ENCODE data around the gene PMEL.
"Not testable (repeated sequence)": the region's sequence is repeated elsewhere in the genome, so short reads cannot be mapped to it uniquely, and the experiment has no call there.

PMEL gene

DNA sequence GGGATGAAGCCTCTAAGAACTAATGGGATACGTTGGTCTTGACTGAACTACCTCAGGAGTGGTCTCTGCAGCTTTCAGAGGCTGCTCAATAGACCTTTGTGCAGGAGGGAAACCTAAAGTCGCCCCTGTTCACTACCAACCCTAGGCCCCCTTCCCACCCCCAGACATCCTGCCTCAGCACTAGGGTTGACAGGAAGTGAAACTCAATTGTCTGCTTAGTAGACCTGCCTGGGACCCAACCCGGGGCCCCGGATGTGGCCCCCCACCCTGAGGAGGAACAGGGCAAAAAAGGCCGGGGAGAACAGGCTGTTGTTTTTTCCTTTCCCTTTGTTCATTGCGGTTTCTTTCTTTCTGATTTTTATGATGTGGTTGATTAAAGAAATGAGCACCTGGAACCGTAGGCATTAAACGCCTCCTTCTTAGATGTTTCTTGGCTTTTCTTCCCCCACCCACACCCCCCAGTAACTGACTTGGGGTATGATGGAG lies 36.5 kb downstream of the PMEL start:
- no peak overlapping the region for H3K4me3 ChIP-seq (ENCODE audit: control insufficient read depth, low read depth, low read length)
- DNase-seq (ENCODE audit: low read depth), result no peak
- TF ChIP-seq, protein P1, sequence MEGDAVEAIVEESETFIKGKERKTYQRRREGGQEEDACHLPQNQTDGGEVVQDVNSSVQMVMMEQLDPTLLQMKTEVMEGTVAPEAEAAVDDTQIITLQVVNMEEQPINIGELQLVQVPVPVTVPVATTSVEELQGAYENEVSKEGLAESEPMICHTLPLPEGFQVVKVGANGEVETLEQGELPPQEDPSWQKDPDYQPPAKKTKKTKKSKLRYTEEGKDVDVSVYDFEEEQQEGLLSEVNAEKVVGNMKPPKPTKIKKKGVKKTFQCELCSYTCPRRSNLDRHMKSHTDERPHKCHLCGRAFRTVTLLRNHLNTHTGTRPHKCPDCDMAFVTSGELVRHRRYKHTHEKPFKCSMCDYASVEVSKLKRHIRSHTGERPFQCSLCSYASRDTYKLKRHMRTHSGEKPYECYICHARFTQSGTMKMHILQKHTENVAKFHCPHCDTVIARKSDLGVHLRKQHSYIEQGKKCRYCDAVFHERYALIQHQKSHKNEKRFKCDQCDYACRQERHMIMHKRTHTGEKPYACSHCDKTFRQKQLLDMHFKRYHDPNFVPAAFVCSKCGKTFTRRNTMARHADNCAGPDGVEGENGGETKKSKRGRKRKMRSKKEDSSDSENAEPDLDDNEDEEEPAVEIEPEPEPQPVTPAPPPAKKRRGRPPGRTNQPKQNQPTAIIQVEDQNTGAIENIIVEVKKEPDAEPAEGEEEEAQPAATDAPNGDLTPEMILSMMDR (conservative IDR thresholded peaks at IDR 0.05; ENCODE audit: control insufficient read depth, insufficient read depth, low read depth, low read length), result no peak

DNA sequence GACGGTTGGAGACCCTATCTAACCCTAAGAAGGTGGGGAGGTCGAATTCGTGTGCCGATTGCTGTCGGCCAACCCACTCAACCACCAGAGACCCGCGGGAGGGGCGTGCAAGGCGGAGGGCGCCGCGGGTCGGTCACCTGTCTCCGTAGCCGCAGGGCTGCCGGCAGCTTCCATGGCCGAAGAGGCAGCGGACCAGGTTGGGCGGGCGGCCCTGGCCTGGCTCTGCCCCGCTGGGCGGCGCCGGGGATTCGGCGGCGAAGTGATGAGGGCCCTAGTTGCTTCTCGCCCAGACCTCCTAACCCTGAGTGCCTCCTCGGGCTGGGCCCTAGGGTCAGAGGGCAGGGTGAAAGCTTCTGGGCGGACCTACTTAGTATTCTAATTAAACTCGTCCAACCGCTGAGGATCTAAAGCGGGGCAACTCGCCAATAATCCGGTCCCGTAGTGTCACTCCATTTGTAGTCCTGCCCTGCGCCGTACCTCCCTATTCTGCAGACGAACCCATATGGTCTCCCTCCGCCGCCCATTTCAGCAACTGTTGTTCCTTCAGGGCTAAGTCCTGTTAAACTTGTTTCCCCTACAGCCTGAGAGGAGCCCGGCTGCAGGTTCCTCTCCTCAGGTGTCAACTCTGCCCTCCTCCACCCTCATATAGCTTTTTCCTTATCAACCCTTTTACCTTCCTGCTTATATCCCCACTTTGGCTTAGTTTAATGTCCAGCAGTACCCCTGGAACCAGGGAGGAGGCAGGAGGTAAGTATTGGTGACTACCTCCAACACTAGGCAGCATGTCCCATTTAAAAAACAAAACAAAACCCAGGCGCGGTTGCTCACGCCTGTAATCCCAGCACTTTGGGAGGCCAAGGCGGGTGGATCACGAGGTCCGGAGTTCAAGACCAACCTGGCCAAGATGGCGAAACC lies 38.0 kb downstream of the PMEL start, which contains the start of gene PYM1:
TSS of gene PYM1 (minus strand) at position 307 of the 915 bp plus-strand sequence. CDS start at position 174, 133 bp downstream.
- TF ChIP-seq, protein P1 (conservative IDR thresholded peaks at IDR 0.05; ENCODE audit: control insufficient read depth, insufficient read depth, low read depth, low read length), result no peak
- peak within 1 kb of the TSS; percentile 98 for H3K4me3 ChIP-seq (ENCODE audit: control insufficient read depth, low read depth, low read length)
- peak; percentile 82 for DNase-seq (ENCODE audit: low read depth)

DNA sequence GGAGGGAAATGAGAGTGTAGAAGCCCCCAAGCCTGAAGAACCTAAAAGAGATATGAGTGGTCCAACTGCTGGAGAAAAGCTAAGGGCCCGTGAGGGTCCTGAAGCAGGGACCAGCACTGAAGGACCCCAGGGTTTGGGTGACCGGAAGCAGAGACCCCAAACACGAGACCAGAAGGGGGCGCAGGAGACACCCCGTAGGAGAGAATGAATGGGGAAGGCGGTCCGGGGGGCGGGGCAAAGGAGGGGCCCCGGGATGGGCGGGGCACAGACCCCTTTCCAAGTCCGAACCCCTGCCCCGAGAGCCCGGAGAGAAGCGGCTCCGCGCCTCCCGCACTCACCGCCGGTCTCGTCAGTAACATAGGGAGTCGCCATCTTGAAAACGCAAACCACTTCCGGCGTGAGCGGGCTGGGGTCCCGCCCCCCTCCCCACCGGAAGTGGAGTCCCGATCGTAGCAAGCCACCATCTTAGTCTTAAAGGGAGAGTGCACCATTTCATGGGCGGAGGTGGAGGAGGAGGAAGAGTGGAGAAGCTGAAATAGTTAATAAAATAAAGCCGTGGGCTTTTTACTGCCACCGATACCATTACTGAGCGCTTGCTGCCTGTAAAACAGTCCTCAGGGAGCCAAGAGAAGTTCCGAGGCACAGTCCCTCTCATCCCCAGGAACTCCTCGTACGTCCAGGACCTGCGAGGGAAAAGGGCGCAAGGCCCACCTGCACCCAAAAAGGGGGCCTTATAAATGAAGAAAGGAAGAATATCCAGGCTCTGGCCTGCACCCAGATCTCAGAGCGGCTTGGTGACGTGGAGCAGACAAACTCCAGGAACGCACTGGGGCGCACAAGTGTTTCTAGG lies 38.9 kb downstream of the PMEL start:
- peak; percentile 90 for DNase-seq (ENCODE audit: low read depth)
- TF ChIP-seq, protein P1 (conservative IDR thresholded peaks at IDR 0.05; ENCODE audit: control insufficient read depth, insufficient read depth, low read depth, low read length), result peak; percentile 59
- peak overlapping the region; percentile 98 for H3K4me3 ChIP-seq (ENCODE audit: control insufficient read depth, low read depth, low read length)

DNA sequence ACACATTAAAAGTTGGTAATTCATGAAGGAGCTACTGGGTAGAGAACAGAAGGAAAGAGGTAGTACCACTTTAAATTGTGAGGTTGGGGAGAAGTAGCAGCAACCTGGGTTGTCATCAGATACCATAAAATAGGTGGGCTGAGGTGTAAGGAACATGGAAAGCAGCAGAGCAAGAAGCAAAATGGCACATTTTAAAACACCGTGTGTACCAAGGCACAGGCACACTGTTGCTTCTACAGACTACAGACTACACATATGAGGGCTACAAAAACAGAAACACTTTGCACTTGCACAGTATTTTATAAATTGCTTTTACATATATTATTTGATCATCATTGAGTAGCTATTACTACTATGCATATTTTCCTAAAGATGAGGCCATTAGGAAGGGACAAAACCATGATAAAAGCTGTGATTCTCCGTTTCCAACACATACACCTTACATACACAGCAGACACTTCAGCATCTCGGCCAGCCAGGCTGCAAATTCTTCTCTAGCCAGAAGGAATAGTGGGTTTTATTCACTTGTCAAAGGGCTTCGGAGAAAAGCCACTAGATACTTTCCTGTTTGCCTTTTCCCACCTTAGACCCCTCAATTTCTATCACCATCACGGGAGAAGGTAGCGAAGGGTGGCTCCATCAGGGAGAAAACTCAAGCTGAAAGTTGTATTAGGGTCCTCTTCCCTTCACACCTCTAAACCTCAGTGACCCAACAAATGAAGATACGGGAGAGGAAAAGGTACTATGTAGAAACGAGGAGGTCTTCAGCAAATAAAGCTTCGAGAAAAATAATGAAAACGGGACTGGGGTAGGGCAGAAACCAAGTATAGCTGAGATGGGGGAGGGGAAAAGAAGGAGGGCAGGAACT lies 39.7 kb downstream of the PMEL start:
- DNase-seq (ENCODE audit: low read depth), result no peak
- TF ChIP-seq, protein P1 (conservative IDR thresholded peaks at IDR 0.05; ENCODE audit: control insufficient read depth, insufficient read depth, low read depth, low read length), result no peak
- peak overlapping the region; percentile 98 for H3K4me3 ChIP-seq (ENCODE audit: control insufficient read depth, low read depth, low read length)

DNA sequence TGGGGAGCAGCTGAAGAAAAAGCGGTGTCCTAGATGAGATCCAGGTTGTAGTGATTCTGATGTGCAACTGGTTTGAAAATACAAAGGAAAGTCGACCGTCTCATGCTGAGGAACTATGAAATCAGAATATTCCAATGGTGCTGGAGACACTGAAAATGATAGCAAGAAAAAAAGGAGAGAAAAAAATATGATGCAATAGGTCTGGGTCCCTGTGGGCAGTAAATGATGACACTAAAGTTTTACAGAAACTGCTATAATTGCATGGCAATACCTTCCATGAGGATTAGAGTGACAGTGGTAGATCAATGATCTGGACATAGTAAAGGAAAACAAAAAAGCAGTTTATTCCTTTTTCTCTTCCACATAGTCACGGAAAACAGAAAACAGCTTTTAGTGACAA lies 40.5 kb downstream of the PMEL start:
- TF ChIP-seq, protein P1 (conservative IDR thresholded peaks at IDR 0.05; ENCODE audit: control insufficient read depth, insufficient read depth, low read depth, low read length), result no peak
- DNase-seq (ENCODE audit: low read depth), result no peak
- H3K4me3 ChIP-seq (ENCODE audit: control insufficient read depth, low read depth, low read length), result no peak overlapping the region

DNA sequence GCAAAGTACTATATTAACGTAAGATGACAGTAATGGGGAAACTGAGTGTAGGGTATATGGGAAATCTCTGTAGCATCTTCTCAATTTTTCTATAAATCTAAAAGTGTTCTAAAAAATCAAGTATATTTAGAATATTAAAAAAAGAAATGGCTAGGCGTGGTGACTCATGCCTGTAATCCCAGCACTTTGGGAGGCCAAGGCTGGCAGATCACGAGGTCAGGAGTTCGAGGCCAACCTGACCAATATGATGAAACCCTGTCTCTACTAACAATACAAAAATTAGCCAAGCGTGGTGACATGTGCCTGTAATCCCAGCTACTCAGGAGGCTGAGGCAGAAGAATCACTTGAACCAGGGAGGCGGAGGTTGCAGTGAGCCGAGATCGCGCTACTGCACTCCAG lies 42.2 kb downstream of the PMEL start:
- not testable (repeated sequence) for H3K4me3 ChIP-seq (ENCODE audit: control insufficient read depth, low read depth, low read length); DNase-seq (ENCODE audit: low read depth)
